ENCODE data around the gene C16orf96.

DNA sequence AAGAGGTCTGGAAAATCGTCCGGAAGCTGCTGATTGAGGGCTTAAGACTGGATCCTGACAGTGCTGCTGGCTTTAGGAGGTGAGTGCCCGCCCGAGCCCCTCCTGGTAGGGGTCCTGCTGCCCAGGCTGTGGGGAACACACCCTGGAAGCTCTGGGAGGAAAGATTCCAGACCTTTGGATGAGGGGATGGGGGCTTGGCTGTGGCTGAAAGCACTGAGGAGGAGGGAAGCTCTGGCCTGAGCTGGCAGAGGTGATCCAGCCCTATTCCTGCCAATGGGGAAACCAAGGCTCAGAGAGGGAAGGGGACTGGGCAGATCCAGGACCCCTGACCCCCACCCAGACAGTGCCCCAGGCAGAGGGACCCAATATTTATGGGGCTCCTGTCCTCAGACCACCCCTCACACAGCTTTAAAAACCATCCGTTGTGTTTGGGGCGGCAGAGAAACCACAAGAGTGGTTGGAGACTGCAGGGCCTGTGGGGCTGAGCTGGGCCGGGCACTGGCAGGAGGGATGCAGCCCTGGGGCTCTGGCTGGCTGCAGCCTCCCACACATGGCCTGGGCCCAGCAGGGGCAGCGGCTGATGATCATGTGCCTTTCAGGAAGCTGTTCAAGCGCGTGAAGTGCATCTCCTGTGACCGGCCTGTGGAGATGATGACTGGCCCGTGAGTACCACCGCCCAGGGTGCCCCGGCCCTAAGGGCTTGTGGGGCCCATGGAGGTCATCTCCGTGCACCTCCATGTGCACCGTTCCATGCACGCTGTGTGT, 35.7 kb downstream of the C16orf96 start:
- no peak for TF ChIP-seq ZNF416 (CRISPR knock-in tag; IDR thresholded peaks at IDR 0.05)
- no peak for TF ChIP-seq MYBL2 (CRISPR knock-in tag; IDR thresholded peaks at IDR 0.05)
- no peak for TF ChIP-seq NFE2L1 (CRISPR knock-in tag; IDR thresholded peaks at IDR 0.05)
- no peak for TF ChIP-seq TP53 (CRISPR knock-in tag; IDR thresholded peaks at IDR 0.05)
- TF ChIP-seq, protein P1, sequence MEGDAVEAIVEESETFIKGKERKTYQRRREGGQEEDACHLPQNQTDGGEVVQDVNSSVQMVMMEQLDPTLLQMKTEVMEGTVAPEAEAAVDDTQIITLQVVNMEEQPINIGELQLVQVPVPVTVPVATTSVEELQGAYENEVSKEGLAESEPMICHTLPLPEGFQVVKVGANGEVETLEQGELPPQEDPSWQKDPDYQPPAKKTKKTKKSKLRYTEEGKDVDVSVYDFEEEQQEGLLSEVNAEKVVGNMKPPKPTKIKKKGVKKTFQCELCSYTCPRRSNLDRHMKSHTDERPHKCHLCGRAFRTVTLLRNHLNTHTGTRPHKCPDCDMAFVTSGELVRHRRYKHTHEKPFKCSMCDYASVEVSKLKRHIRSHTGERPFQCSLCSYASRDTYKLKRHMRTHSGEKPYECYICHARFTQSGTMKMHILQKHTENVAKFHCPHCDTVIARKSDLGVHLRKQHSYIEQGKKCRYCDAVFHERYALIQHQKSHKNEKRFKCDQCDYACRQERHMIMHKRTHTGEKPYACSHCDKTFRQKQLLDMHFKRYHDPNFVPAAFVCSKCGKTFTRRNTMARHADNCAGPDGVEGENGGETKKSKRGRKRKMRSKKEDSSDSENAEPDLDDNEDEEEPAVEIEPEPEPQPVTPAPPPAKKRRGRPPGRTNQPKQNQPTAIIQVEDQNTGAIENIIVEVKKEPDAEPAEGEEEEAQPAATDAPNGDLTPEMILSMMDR (IDR thresholded peaks at IDR 0.05), result no peak
- TF ChIP-seq, protein P2, sequence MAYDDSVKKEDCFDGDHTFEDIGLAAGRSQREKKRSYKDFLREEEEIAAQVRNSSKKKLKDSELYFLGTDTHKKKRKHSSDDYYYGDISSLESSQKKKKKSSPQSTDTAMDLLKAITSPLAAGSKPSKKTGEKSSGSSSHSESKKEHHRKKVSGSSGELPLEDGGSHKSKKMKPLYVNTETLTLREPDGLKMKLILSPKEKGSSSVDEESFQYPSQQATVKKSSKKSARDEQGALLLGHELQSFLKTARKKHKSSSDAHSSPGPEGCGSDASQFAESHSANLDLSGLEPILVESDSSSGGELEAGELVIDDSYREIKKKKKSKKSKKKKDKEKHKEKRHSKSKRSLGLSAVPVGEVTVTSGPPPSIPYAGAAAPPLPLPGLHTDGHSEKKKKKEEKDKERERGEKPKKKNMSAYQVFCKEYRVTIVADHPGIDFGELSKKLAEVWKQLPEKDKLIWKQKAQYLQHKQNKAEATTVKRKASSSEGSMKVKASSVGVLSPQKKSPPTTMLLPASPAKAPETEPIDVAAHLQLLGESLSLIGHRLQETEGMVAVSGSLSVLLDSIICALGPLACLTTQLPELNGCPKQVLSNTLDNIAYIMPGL (CRISPR knock-in tag; IDR thresholded peaks at IDR 0.05), result no peak
- TF ChIP-seq, protein P3, sequence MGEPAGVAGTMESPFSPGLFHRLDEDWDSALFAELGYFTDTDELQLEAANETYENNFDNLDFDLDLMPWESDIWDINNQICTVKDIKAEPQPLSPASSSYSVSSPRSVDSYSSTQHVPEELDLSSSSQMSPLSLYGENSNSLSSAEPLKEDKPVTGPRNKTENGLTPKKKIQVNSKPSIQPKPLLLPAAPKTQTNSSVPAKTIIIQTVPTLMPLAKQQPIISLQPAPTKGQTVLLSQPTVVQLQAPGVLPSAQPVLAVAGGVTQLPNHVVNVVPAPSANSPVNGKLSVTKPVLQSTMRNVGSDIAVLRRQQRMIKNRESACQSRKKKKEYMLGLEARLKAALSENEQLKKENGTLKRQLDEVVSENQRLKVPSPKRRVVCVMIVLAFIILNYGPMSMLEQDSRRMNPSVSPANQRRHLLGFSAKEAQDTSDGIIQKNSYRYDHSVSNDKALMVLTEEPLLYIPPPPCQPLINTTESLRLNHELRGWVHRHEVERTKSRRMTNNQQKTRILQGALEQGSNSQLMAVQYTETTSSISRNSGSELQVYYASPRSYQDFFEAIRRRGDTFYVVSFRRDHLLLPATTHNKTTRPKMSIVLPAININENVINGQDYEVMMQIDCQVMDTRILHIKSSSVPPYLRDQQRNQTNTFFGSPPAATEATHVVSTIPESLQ (CRISPR knock-in tag; IDR thresholded peaks at IDR 0.05), result no peak
- TF ChIP-seq, protein P4, sequence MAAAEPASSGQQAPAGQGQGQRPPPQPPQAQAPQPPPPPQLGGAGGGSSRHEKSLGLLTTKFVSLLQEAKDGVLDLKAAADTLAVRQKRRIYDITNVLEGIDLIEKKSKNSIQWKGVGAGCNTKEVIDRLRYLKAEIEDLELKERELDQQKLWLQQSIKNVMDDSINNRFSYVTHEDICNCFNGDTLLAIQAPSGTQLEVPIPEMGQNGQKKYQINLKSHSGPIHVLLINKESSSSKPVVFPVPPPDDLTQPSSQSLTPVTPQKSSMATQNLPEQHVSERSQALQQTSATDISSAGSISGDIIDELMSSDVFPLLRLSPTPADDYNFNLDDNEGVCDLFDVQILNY (CRISPR knock-in tag; IDR thresholded peaks at IDR 0.05), result no peak
- TF ChIP-seq EMX1 (CRISPR knock-in tag; IDR thresholded peaks at IDR 0.05), result no peak
- TF ChIP-seq FOXK1 (CRISPR knock-in tag; IDR thresholded peaks at IDR 0.05), result no peak
- no peak for TF ChIP-seq NR2C2 (CRISPR knock-in tag; IDR thresholded peaks at IDR 0.05)
- TF ChIP-seq, protein P5, sequence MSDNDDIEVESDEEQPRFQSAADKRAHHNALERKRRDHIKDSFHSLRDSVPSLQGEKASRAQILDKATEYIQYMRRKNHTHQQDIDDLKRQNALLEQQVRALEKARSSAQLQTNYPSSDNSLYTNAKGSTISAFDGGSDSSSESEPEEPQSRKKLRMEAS (CRISPR knock-in tag; IDR thresholded peaks at IDR 0.05), result no peak
- TF ChIP-seq, protein P6, sequence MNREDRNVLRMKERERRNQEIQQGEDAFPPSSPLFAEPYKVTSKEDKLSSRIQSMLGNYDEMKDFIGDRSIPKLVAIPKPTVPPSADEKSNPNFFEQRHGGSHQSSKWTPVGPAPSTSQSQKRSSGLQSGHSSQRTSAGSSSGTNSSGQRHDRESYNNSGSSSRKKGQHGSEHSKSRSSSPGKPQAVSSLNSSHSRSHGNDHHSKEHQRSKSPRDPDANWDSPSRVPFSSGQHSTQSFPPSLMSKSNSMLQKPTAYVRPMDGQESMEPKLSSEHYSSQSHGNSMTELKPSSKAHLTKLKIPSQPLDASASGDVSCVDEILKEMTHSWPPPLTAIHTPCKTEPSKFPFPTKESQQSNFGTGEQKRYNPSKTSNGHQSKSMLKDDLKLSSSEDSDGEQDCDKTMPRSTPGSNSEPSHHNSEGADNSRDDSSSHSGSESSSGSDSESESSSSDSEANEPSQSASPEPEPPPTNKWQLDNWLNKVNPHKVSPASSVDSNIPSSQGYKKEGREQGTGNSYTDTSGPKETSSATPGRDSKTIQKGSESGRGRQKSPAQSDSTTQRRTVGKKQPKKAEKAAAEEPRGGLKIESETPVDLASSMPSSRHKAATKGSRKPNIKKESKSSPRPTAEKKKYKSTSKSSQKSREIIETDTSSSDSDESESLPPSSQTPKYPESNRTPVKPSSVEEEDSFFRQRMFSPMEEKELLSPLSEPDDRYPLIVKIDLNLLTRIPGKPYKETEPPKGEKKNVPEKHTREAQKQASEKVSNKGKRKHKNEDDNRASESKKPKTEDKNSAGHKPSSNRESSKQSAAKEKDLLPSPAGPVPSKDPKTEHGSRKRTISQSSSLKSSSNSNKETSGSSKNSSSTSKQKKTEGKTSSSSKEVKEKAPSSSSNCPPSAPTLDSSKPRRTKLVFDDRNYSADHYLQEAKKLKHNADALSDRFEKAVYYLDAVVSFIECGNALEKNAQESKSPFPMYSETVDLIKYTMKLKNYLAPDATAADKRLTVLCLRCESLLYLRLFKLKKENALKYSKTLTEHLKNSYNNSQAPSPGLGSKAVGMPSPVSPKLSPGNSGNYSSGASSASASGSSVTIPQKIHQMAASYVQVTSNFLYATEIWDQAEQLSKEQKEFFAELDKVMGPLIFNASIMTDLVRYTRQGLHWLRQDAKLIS (CRISPR knock-in tag; IDR thresholded peaks at IDR 0.05; ENCODE audit: borderline replicate concordance), result no peak

All from WTC11 (cell line).